CD4-positive, alpha-beta T cell treated with Interferon gamma for 1 hour (primary cell): ENCODE data around the gene KLHL30.
"Not testable (repeated sequence)": the region's sequence is repeated elsewhere in the genome, so short reads cannot be mapped to it uniquely, and the experiment has no call there.

Experiments
- DNase-seq: peaks from one replicate; pipeline ENCODE4 v3.0.0-alpha.2; 2020

Gene KLHL30

DNA sequence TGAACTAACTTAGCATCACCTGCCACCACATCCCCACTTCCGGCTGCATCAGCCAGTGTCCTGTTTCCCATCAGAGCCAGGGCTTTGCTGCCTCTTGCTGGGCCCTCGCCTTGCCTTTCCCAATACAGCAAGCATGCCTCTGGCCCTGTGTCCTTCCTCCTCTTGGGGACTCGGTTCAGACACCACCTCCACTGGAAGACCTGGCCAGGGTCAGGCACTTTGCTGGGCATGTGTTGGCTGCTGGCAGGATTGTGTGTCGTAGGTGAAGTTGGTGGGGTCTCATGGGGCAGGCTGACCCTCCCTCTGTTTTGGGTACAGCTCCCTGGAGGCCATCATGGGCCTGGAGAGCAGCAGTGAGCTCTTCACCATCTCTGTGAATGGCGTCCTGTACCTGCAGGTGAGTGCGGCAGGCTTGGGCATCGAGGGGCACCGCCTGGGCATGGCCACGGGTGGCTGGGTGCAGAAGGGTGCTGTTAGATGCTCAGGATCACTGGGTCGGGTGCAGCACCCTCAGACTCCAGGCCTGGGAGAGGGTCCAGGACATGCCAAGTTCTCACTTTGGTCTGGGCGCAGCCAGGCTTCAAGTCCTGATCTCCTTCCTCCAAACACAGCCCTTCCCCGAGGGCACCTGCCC is 26.9 kb downstream of the KLHL30 start:
- DNase-seq, result no peak

DNA sequence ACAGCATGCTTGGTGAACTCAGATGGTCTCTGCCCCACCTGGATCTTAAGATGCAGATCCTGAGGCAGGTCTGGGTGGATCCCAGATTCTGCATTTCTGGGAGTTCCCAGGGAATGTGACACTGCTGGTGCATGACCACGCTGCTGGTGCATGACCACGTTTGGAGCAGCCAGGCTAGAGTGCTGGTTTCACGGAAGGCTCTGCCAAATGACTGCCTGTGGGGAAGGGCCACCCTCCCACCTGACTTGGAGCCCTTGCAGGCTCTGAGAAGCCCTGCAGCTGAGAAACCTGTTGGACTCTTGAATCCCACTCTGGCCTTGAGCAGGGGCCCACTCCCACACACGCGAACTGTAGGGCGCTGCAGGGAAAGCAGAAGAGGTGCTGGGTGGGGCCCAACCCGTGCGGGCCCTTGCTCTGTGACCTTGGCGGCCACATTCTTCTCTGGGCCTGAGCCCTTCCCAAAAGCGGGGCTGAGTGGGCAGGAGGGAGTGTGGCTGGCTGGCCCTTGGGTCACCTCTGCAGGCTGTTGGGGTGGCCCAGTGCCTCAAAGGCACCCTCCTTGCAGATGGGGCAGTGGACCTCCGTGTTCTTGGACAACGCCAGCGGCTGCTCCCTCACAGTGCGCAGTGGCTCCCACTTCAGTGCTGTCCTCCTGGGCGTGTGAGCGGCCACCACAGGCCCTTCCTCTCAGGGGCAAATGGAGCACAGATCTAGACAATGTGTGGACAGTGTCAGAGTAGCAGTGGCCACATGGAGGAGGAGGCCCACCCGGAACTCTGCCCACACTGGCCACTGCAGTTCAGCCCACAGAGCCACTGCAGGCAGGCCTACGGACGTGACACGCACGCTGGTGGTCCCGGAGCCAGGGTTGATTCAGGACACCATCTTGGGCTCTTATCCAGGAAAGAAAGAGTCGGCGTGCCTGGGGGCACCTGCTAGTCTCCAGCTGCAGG is 28.2 kb downstream of the KLHL30 start:
- DNase-seq, result no peak

DNA sequence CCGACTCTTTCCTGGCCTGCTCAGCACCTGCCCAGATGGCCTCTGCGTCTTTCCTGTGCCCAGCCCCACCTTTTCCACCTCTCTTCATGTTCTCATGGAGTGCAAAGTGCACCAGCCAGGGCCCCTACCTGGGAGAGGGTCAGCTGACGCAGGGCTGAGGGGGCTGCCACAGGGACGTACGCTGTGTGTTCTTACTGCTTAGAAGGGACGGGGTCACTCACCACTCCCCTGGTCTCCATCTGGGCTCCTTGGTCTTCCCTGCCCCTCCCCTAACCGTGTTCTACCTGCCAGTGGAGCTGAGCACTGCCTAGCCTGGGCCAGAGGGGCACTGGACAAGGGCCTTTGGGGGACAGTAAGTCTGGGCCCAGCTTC is 28.9 kb downstream of the KLHL30 start:
- no peak for DNase-seq

DNA sequence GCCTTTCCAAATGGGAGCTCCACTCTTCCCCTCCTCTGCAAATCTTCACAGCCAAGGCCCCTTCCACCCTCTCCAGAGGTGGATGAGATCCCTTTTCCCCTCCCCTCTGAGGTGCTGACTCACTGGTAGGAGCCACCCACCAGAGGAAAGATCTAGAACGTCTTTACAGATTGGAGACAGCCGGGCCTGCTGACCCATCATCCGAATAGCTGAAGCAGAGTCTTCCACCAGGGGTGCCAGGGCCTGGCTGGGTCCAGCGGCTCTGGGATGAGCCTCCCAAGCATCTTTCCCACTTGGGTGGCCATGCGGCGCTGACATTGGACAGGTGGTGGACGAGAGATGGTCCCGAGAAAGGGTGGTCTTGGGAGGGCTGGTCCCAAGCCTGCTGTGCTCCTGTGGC is 29.3 kb downstream of the KLHL30 start:
- DNase-seq, result no peak

DNA sequence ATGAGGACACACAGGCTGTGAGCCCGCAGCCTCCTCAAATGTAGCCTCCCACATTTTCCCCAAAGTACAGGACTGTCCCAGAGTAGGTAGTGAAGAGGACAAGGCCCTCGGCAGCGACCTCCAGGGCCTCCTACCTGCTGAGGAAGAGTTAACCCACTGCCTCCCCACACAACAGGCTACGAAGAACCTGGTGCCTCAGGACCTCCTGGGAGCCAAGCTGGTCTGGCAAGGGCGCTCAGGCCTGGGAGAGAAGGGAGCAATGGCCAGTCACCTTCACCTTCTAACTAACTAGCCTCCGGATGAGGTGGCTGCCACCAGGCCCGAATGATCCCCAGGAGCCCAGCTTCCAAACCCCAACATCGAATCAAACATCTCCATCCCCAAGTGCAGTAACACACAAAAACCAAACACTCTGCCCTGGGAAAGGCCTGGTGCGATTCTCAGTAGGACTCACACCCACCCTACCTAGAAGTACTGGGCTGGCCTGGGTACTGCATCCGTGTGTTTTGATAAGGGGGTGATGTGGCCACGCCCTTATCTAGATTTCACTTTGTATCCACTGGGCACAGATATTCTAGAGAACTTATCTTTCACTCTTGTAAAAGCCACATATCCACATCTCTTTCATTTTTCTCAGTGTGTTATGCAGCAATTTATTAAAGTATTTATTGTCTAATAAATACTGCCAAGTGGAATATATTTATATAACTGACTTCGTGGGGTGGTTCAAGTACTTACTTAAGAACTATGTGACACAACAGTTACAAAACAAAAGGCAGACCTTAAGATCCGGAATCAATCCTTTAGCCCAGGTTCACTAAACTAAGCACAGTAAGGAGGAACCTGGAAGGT is 30.0 kb downstream of the KLHL30 start:
- no peak for DNase-seq

DNA sequence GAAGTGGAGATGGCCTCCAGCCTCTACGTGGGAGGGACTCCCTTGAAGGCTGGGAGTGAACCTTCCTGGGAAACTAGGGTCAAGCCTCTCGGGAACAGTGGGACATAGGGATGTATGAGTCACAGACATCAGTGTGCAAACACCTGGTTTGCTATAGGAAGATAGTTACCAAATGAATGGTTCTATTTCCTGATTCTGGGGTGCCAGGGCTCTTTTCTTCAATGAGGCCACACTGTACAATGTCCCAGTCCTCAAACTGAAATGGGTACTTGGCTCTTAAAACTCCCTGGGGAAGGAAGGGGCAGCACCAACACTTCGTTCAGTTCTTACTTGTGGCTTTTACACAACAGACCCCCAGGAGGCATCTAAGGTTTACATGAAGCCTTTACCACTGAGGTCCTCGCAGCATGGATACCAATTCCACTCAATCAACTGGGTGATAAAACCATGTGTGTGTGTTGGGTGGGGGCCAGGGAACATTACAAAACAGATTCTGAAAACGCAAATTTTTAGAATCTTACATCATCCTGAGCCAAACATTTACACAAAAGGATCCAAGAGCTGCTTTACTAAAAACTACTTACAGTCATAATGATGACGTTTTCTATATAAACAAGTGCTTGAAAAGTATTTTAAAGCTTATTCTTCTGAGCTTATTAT is 30.7 kb downstream of the KLHL30 start:
- DNase-seq, result no peak

DNA sequence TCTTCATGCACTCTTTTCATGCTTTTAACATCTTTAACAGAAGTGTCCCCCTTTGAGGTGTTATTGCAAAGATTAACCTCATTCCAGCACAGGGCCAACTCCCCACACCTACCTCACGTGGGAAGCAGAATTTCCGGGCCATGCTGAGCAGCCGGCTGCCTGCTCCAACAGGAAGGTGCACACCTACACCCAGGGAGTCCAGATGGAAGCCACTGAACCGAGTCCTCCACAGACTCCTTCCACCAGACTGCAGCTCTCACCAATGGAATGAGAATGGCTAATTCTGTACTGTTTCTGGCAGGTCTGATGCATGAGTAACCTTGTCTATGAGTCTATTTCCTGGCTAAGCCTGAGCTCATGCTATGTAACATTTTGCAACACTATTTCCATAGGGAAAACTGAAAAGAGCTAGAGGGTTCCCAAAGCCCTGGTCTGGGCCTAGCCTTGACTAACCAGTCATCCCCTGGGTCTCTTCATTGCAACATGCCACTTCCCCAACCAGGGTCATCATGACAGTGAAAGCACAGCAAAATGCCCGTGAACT is 31.3 kb downstream of the KLHL30 start:
- no peak for DNase-seq

DNA sequence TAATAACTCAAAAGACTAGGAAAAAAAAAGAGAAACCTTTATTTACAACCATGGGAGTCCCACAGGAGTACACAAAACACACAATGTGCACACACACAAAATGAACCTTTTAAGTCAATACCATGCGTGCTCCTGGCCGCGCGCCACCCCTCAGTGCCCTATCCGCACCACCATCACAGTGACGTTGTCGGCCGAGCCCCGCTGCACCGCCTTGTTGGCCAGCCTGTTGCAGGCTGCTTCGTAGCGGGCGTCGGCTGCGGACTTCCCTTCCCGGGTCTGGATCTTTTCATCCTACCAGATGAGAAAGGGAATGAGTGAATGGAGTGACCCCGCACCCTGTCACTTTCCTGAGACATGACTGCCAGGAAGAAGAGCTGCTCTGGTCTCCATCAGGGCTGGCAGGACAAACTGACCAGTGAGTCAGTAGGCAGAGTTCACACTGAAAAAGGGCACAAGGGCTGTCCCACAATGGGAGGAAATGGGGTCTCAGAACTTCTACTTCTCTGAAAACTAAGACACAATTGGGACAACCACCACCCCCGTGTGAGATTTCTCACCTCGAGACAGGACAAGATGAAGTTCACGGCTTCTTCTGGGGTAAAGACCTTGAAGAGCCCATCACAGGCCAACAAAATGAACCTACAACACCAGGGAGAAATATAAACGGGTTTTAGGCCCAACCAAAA is 32.1 kb downstream of the KLHL30 start:
- no peak for DNase-seq

DNA sequence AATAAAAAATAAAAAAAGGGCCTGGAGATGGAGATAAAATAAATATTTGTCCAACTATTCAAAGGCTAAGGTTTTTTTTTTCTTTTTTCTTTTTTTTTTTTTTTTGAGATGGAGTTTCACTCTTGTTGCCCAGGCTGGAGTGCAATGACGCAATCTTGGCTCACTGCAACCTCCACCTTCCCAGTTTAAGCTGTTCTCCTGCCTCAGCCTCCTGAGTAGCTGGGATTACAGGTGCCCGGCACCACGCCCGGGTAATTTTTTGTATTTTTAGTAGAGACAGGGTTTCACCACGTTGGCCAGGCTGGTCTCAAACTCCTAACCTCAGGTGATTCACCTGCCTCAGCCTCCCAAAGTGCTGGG is 32.6 kb downstream of the KLHL30 start:
- not testable (repeated sequence) for DNase-seq

DNA sequence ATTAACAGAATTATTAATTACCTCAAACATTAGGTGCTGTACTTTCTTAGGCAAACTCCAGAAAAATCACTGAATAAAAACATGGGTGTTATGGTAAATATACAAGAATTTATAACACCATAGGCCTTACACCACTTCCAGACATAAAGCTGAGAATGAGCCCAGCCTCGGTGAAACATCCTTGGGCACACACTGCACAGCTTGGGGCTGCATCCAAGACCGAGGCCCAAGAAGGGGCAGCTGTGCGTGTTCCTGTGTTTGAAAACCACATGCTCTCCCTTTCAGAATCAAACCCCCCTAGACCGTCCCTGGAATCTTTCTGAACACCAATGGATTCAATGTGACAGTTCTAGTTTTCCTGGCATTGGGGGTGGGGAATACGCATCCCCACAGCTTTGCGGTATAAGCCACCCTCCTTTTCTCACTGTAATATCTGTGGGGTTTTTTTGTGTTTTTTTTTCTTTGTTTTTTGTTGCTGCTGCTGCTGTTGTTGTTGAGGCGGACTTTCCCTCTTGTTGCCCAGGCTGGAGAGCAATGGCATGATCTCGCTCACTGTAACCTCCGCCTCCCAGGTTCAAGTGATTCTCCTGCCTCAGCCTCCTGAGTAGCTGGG is 33.2 kb downstream of the KLHL30 start:
- no peak for DNase-seq

DNA sequence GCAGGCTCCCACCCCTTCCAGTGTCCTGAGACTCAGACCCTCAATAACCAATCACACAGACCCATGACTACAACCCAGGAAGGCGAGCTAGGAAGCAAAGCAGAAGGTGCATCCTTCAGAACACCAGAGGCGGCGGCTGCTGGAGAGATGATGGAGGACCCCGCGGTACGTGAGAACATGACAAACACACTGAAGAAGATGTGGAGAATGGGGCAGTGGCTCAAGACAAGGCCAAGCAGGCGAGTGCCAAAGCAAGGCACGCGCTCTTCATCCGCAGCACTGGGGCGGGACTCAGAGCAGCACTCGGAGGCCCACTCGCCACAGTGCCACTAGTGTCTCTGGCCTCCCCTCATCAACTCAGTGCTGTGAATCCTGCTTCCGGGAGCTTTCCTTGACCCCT is 34.0 kb downstream of the KLHL30 start:
- no peak for DNase-seq

DNA sequence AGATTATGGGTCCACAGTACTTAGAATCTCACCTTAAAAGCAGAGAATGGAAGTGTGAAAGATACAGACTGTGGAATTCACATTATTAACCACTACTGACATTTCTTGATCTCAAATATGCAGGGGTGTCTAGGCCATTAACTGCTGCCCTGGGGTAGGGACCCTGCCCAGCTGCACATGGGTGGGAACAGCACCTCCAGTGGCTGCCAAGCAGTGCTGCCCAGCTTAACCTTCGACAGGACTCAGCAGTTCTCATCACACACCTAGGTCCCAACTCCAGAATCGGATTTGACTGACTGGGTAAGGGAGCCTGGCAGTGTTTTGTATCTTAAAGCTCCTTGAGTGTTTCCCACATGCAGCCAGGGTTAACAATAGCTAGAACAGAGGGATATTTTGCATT is 35.2 kb downstream of the KLHL30 start:
- DNase-seq, result no peak

DNA sequence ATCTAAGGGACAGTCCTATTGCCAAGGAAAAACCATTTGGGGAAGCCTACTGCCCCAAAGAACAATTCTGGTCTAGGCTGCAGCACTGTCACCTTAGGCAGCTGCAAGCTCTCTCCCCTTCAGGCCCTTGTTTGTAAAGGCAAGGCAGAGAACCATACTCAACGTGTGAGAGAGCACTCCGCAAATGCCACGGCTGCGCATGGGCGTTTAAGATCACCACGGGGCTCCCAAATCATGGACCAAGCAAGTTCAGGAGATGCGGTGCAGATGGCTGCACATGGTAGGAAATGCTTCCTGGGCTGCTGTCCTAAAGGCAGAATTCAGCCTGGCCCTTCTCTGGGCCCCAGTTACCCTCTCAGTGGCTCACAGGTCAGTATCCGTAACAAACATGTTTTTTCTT is 35.8 kb downstream of the KLHL30 start:
- DNase-seq, result no peak

DNA sequence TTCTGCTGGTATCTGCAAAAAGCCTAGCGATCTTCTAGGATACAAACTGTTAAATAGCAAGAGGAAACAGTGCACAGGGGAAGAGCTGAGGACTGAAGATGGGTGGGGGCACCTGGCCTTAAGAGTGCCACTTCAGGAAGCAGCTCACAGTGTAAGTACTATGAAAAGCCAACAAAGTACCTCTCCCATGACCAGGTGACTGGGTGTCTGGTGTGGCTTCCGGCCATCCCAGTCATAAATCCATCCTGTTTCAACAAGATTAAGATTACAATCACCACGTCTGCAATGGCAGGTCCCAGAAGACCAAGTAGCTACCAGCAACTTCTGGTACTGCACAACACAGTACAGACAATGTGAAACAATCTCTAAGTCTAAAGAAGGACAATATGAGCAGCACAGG is 36.2 kb downstream of the KLHL30 start:
- DNase-seq, result no peak

DNA sequence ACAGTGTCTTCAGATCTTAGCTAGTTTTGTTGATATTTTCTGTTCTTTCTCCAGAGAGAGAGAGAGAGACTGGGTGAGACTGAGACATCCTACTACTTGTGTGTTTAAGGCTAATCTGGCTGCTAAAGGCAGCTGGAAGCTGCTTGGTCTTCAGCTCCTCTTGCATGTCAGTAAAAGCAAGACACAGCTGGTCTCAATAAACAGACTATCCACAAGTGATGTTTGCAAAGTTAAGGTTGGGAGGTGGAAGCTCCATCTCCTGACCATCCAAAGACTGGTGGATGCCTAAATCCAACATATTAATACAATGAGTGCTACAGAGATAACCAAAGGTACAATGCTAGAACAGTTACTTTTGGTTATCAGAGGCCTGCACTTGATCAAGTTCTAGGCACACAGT is 38.1 kb downstream of the KLHL30 start:
- DNase-seq, result no peak

DNA sequence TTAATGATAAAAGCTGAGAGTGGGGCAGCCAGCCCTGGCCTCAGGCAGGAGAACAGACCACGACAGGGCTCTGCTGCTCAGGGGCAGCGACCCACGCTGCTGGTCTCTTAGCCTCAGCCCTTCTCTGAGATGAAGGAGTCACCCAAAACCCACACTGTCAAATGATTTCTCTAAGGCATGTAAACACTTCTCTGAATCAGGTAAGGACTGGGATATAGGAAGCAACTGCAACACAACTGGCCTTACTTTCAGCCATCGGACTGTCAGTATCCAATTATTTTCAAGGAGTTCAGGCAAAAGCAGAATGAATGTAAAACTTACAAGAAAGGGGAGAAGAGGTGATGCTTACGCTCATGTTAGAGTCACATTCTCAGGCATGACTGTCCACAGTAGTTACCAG is 42.1 kb downstream of the KLHL30 start:
- DNase-seq, result no peak

DNA sequence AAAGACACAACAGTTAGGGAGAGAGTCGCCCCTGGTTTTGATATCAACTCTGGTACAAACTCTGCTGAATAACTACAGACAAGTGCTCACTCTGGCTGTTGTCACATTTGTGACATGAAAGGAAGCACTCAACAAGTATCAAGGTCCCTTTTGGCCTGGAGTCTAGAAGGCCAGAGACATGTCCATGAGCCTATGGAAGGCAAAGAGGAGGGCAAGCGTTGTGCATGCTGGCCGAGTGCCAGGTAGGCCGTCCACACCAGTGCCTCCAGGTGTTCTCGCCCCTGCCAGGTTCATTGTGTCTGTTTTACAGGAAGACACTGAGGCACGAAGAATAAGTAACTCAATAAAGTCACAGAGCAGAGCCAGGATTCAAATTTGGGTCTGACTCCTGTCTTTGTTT is 43.9 kb downstream of the KLHL30 start:
- DNase-seq, result no peak

DNA sequence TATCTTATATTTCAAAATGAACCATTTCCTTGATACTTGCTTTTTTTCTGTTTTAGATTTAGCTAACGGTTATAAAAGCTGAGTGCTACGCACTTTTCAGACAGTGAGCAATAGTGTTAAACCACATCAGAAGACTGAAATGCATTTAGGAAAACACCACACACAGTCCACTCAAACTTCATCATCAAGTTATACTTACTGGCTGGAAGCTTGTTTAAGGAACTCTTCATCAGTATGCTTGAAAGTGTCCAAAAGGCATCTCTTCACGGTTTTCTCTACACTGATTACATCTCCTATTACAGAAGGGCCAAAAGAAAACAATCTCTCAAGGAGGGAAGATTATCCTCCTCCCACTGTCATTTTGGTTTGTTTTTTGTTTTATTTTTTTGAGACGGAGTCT is 45.4 kb downstream of the KLHL30 start:
- DNase-seq, result no peak

DNA sequence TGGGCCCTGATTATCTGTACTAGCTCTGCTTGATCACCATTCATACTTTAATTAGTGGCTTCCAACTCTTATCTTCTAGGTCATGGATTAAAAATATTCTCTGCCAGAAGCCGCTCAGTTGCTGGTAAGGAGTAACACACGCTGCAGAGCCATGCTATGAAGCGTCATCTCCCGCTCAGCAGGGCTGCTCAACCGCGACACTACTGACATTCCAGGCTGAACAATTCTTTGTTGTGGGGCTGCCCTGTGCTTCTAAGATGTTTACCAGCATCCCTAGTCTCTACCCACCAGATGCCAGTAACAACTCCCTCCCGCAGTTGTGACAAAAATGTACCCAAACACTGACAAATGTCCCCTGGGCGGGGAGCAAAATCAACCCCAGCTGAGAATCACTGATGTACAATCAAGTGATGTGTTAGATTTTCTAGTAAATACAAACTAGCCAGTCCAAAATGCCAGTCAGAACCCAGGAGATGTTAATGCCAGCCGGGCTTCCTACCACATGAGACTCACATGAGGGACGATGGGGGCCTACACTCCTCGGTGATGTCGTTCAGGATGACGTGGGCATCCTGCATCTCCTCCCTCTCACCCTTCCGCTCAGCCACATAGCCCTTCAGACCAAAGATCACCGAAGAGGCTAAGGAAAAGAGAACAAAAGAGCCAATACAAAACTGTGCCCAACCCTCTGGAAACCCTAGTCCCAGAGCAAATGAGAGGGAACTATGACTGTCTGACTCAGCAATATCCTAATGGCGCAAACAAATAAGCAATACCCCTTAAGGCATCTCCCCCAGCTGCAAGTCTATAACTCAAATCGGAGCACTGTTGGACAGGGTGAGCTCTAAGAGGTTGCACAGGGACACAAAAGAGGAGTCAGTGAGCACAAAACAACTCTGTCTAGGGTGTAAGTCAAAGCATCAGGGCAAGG is 49.4 kb downstream of the KLHL30 start:
- no peak for DNase-seq

DNA sequence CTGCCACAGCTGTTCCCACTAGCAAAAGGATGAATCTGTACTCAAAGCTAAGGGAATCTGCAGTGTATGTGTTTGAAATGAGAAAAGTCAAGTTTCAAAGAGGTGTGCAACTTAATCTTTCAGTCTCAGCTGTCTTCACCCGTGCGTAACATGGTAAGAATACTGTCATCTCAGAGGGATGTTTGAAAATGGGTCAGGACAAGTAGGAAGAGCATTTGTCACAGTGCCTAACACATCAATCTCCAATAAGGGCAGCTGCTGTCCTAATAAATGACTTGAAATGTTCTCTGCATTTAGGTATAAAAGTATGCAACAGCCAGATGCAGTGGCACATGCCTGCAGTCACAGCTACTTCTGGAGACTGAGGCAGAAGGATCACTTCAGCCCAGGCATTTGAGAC is 52.0 kb downstream of the KLHL30 start:
- DNase-seq, result no peak
